Activated T-cell treated with anti-CD3 and anti-CD28 coated beads, Interleukin-2, amount 50 U/mL, for 72 hours (primary cell): ENCODE results near the gene RAE1. TPM values are rescaled to one million over a fixed set of nuclear protein-coding genes. Genes with fewer than 3 reads are reported as not detected.

Source experiments
- ATAC-seq, 2 donors: fragments of 150-1000 bp; cut with Tn5 transposase; replicated peaks in 1 of 2; 2 replicates each; pipeline ENCODE4 v1.10.0; 2021; ENCODE audit warnings: moderate library complexity in 2 of 2, mild to moderate bottlenecking in 1 of 2
- DNase-seq, 2 donors: peaks; one replicate each; pipeline ENCODE4 v3.0.0; 2021 to 2022; ENCODE audit warnings: mixed read lengths in 1 of 2
- H3K27ac Mint-ChIP-seq: one replicate; pipeline ENCODE4 v1.8.0; 2022; ENCODE audit warnings: mild to moderate bottlenecking, moderate library complexity, mixed read lengths
- H3K27me3 Mint-ChIP-seq: one replicate; pipeline ENCODE4 v1.8.0; 2022; ENCODE audit warnings: low read depth, mixed read lengths
- H3K36me3 Mint-ChIP-seq, 2 donors: one replicate each; pipeline ENCODE4 v1.8.0; 2022; ENCODE audit warnings: mixed read lengths in 2 of 2, mild to moderate bottlenecking in 1 of 2; ENCODE audit not compliant: insufficient read depth in 2 of 2
- H3K4me1 Mint-ChIP-seq: one replicate; pipeline ENCODE4 v1.8.0; 2022; ENCODE audit warnings: low read depth, mixed read lengths
- H3K4me3 Mint-ChIP-seq, 2 donors: one replicate each; pipeline ENCODE4 v1.8.0; 2022; ENCODE audit warnings: mild to moderate bottlenecking in 2 of 2, mixed read lengths in 2 of 2, moderate library complexity in 2 of 2
- H3K9me3 Mint-ChIP-seq, 2 donors: one replicate each; pipeline ENCODE4 v1.8.0; 2022; ENCODE audit warnings: mixed read lengths in 2 of 2
- total RNA-seq, 2 donors: library from RNA; stranded (reverse); gene quantifications; one replicate each; pipeline ENCODE4 v1.2.3, GENCODE V29; 2022

The RAE1 gene
- total RNA-seq, 2 donors from 2014 or later, result 47.6 to 54.2 TPM

DNA sequence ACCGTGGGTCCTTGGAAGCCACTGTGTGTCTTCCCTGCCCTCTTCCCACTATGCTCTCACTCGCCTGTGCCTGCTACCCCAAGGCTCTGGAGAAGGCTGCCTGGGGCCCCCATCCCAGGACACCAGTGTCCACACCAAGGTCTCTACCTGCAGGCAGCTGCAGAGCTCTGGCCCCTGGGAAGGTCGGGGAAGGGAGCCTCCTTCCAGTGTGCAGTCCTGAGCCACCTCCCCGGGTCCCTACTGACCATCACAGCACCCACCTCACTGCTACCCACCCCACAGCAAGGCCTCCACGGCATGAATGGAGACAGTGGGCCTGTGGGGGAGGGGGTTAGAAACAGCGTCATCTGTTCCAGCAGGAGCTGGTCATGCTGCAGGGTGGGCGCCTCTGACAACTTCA is 75.8 kb downstream of the RAE1 start:
- Mint-ChIP-seq H3K27ac (no peak overlapping the region), H3K4me1 (peaks cover 37% of the 10 kb centered on the region), H3K27me3 (no peaks in the 10 kb centered on the region), H3K4me3 (no peak overlapping the region), H3K36me3 (no peaks in the 10 kb centered on the region), H3K9me3 (no peaks in the 10 kb centered on the region)
- DNase-seq (no peak), ATAC-seq (no peak)

DNA sequence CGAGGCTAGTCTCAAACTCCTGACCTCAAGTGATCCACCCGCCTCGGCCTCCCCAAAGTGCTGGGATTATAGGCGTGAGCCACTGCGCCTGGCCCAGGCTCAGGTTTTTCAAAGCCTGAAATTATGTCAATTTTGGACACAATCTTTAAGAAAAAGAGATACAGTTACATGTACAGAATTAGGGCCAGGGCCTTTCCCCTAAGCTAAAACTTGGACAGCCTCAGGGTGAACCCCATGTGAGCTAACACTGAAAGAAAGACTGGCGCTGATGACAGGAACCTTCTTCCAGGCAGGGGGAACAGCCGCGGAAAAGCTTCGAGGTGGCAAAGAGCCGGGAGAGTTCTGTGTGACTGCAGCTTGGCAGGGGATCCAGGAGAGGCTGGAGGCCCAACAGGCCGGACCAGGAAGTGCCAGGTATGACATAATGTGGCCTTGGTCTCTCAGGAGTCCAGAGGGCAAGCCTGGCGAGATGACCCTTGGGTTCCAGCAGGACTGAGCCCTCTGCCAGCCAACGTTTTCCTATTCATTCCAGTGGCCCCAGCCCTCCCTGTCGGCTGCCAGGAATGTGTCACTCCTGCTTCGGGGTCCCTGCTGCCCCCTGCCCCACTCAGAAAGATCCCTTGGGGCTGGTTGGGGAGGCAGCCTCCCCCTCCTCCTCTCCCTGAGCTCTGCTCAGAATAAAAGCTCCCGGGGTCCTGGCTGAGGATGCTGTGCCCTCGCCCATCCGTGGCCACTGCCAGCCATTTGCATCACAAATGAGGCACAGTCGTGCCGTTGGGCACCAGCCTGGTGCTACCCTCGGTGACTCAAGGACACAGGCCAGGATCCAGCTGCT is 77.5 kb downstream of the RAE1 start:
- H3K4me3 Mint-ChIP-seq, result no peak overlapping the region
- no peak for ATAC-seq
- no peaks in the 10 kb centered on the region for H3K27me3 Mint-ChIP-seq
- H3K9me3 Mint-ChIP-seq, result no peaks in the 10 kb centered on the region
- no peaks in the 10 kb centered on the region for H3K36me3 Mint-ChIP-seq
- no peak overlapping the region for H3K27ac Mint-ChIP-seq
- no peak for DNase-seq
- H3K4me1 Mint-ChIP-seq, result peaks cover 54% of the 10 kb centered on the region

Other genes with a start within 250 kb of the RAE1 start
- gene BMP7, start 84.6 kb upstream of the RAE1 start, total RNA-seq, result under 1 TPM; 0.31 to 0.39 TPM
- not detected for gene SPO11, start 21.5 kb upstream of the RAE1 start, total RNA-seq
- 10 to 100 TPM; 61.4 to 79.8 TPM for gene RBM38, start 40.1 kb downstream of the RAE1 start, total RNA-seq
- not detected for gene CTCFL, start 173.9 kb downstream of the RAE1 start, total RNA-seq
- not detected for gene PCK1, start 209.9 kb downstream of the RAE1 start, total RNA-seq